Neuronal stem cell (in vitro differentiated cells): ENCODE data around the gene MAP6D1.

ENCODE experiments used
- DNase-seq: peaks from one replicate; pipeline ENCODE4 v3.0.0-alpha.2; 2013; ENCODE audit warnings: low spot score
- H2AFZ ChIP-seq: one replicate; pipeline ENCODE4 v1.6.1; 2013; ENCODE audit warnings: mild to moderate bottlenecking, low read length, inconsistent platforms
- H2AK5ac ChIP-seq: 2 replicates; pipeline ENCODE4 v1.6.1; 2013; ENCODE audit warnings: low read depth, mild to moderate bottlenecking, inconsistent platforms, low read length, moderate library complexity, mixed read lengths
- H2BK120ac ChIP-seq: 2 replicates; pipeline ENCODE4 v1.6.1; 2013; ENCODE audit warnings: low read depth, mild to moderate bottlenecking, inconsistent platforms, low read length, moderate library complexity, mixed read lengths
- H2BK12ac ChIP-seq: one replicate; pipeline ENCODE4 v1.6.1; 2013; ENCODE audit warnings: low read length, inconsistent platforms
- H2BK15ac ChIP-seq: 2 replicates; pipeline ENCODE4 v1.6.1; 2013; ENCODE audit warnings: mild to moderate bottlenecking, low read length, inconsistent platforms, mixed read lengths
- H2BK5ac ChIP-seq: one replicate; pipeline ENCODE4 v1.6.1; 2013; ENCODE audit warnings: inconsistent platforms, mild to moderate bottlenecking, low read length, moderate library complexity
- H3K14ac ChIP-seq: one replicate; pipeline ENCODE4 v1.6.1; 2013; ENCODE audit warnings: low read length, inconsistent platforms
- H3K18ac ChIP-seq: 2 replicates; pipeline ENCODE4 v1.6.1; 2013; ENCODE audit warnings: low read length, inconsistent platforms
- H3K23ac ChIP-seq: 2 replicates; pipeline ENCODE4 v1.6.1; 2013; ENCODE audit warnings: low read depth, mild to moderate bottlenecking, mixed read lengths, low read length, inconsistent platforms; ENCODE audit not compliant: poor library complexity
- H3K27ac ChIP-seq: replicated peaks from 3 replicates; pipeline ENCODE4 v1.5.1; 2013; ENCODE audit warnings: low read length, inconsistent platforms
- H3K27me3 ChIP-seq, 3 experiments: 2 replicates each; pipeline ENCODE4 v1.6.1; 2013; ENCODE audit warnings: low read length in 3 of 3, mild to moderate bottlenecking in 2 of 3, inconsistent platforms in 1 of 3, low read depth in 1 of 3, mixed read lengths in 1 of 3, moderate library complexity in 1 of 3; ENCODE audit not compliant: control insufficient read depth in 3 of 3, insufficient read depth in 3 of 3
- H3K36me3 ChIP-seq, 2 donors: replicated peaks in 1 of 2; 2 replicates each; pipeline ENCODE4 v1.6.1; 2013; ENCODE audit warnings: low read length in 2 of 2; ENCODE audit not compliant: control insufficient read depth in 2 of 2, insufficient read depth in 2 of 2
- H3K4ac ChIP-seq: 2 replicates; pipeline ENCODE4 v1.6.1; 2013; ENCODE audit warnings: inconsistent platforms, mild to moderate bottlenecking, low read length, moderate library complexity
- H3K4me1 ChIP-seq, 2 donors: 1 replicate in 1 of 2; 2 replicates in 1 of 2; pipeline ENCODE4 v1.6.1; 2013; ENCODE audit warnings: low read length in 2 of 2, low read depth in 1 of 2; ENCODE audit not compliant: control insufficient read depth in 2 of 2, insufficient read depth in 1 of 2
- H3K4me2 ChIP-seq: one replicate; pipeline ENCODE4 v1.6.1; 2013; ENCODE audit warnings: mild to moderate bottlenecking, low read length, inconsistent platforms; ENCODE audit not compliant: insufficient read depth, poor library complexity, severe bottlenecking
- H3K4me3 ChIP-seq, 2 donors: 2 replicates each; pipeline ENCODE4 v1.5.1; 2013; ENCODE audit warnings: low read length in 2 of 2, mild to moderate bottlenecking in 2 of 2, inconsistent platforms in 1 of 2, moderate library complexity in 1 of 2
- H3K79me1 ChIP-seq: one replicate; pipeline ENCODE4 v1.6.1; 2013; ENCODE audit warnings: low read depth, mild to moderate bottlenecking, inconsistent platforms, low read length, moderate library complexity
- H3K9ac ChIP-seq: one replicate; pipeline ENCODE4 v1.6.1; 2013; ENCODE audit warnings: mild to moderate bottlenecking, low read depth, low read length, inconsistent platforms; ENCODE audit not compliant: poor library complexity
- H3K9me3 ChIP-seq, 2 donors: replicated peaks in 1 of 2; 2 replicates each; pipeline versions ENCODE3 to v1.6.1; 2013; ENCODE audit warnings: low read length in 2 of 2, mild to moderate bottlenecking in 2 of 2, inconsistent platforms in 1 of 2, low read depth in 1 of 2, mixed read lengths in 1 of 2, moderate library complexity in 1 of 2; ENCODE audit not compliant: control insufficient read depth in 2 of 2, insufficient read depth in 1 of 2
- H4K8ac ChIP-seq: one replicate; pipeline ENCODE4 v1.6.1; 2013; ENCODE audit warnings: low read depth, mild to moderate bottlenecking, inconsistent platforms, low read length, moderate library complexity
- H4K91ac ChIP-seq: one replicate; pipeline ENCODE4 v1.6.1; 2013; ENCODE audit warnings: low read length, low read depth, mild to moderate bottlenecking, inconsistent platforms; ENCODE audit not compliant: poor library complexity
- WGBS, 2 donors: extraction: QIAGEN DNeasy Blood & Tissue Kit; methylation state at CpG; one replicate each; pipeline ENCODE4 v1.1.7; 2013; ENCODE audit warnings: missing lambda C conversion rate in 2 of 2, mixed read lengths in 1 of 2; ENCODE audit not compliant: insufficient read length in 2 of 2, insufficient replicate concordance in 1 of 2; ENCODE audit errors: extremely low coverage in 2 of 2; 5-methylcytosine and 5-hydroxymethylcytosine counted together

Gene MAP6D1

DNA sequence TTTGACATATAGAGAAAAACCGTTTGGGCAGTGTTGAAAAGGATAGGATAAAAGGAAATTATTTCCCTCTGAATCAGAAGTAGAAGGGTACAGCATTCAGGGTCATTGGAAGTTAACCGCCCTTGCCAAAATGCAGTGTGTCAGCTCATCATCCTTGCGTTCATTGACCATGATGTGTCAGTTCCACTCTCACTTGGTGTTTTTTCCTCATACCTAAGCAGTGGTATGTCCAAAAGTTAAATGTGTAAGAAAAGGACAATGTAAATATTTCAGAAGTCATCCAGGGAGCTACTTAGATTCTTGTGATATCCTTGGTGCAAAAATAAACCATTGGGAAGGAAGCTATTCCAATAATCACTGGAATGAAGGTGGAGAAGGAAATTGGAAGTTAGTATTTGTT lies 50.7 kb downstream of the MAP6D1 start:
- Histone ChIP-seq H2BK5ac (no peak overlapping the region), H3K27ac (no peak overlapping the region), H3K9ac (no peak overlapping the region), H3K4me2 (no peak overlapping the region), H3K18ac (no peak overlapping the region), H3K4me3 (no peak overlapping the region), H2BK15ac (no peak overlapping the region), H3K79me1 (no peaks in the 10 kb centered on the region), H3K27me3 (no peaks in the 10 kb centered on the region), H2AK5ac (no peak overlapping the region), H3K36me3 (peaks cover 30 to 92% of the 10 kb centered on the region in 2 donors), H2BK120ac (no peak overlapping the region), H3K4ac (no peak overlapping the region), H3K14ac (no peak overlapping the region), H4K91ac (no peak overlapping the region), H3K9me3 (no peaks in the 10 kb centered on the region), H4K8ac (no peak overlapping the region), H3K23ac (no peak overlapping the region), H2BK12ac (no peak overlapping the region), H3K4me1 (no peaks in the 10 kb centered on the region), H2AFZ (no peak overlapping the region)
- no CpG with 5 or more reads among the region's 3 CpGs for WGBS, 2 donors
- DNase-seq = no peak

DNA sequence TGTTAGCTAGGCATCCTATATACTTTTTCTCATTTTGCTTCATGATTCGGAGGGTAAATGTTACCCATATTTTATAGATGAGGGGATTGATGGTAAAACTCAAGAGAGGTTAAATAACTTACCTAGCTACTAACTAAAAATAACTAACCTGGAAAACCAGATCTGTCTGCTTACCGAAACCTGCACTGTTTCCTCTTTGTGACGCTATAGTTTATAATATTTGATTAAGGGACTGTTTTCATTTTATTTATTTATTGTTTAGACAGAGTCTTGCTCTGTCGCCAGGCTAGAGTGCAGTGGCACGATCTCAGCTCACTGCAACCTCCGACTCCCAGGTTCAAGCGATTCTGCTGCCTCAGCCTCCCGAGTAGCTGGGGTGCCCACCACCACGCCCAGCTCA lies 55.9 kb downstream of the MAP6D1 start:
- no CpG with 5 or more reads among the region's 9 CpGs for WGBS, 2 donors
- DNase-seq = no peak
- no peak overlapping the region for H2AFZ ChIP-seq
- peaks cover 29 to 92% of the 10 kb centered on the region in 2 donors for H3K36me3 ChIP-seq
- no peaks in the 10 kb centered on the region for H3K79me1 ChIP-seq
- no peak overlapping the region for H2BK120ac ChIP-seq
- H4K91ac ChIP-seq = no peak overlapping the region
- no peak overlapping the region for H3K9ac ChIP-seq
- no peak overlapping the region for H3K27ac ChIP-seq
- H3K4ac ChIP-seq = no peak overlapping the region
- H3K14ac ChIP-seq = no peak overlapping the region
- H2AK5ac ChIP-seq = no peak overlapping the region
- H4K8ac ChIP-seq = no peak overlapping the region
- H3K9me3 ChIP-seq = no peaks in the 10 kb centered on the region
- H2BK15ac ChIP-seq = no peak overlapping the region
- no peak overlapping the region for H2BK12ac ChIP-seq
- H3K23ac ChIP-seq = no peak overlapping the region
- H3K4me1 ChIP-seq = no peaks in the 10 kb centered on the region
- no peak overlapping the region for H3K18ac ChIP-seq
- H3K4me3 ChIP-seq = no peak overlapping the region
- no peak overlapping the region for H2BK5ac ChIP-seq
- H3K4me2 ChIP-seq = no peak overlapping the region
- H3K27me3 ChIP-seq = no peaks in the 10 kb centered on the region

DNA sequence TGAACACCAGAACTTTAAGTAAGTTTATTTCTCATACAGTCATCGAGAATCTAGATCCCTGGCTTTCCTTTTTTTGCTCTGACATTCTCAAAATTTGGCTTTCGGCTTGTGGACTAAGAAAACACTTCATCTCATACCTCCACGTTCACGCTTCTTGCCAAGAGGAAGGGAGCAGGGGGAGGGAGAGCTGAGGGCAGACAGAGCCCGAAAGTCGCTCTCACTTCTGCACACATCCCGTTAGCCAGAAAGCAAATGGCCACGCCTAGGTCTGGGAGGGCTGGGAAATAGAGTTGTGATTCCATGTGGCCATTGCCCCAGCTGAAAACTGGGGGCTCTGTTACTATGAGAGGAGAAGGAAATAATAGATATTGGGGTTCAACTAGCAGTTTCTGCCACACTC lies 57.3 kb downstream of the MAP6D1 start:
- Histone ChIP-seq H3K36me3 (peaks cover 24 to 92% of the 10 kb centered on the region in 2 donors), H3K27me3 (no peaks in the 10 kb centered on the region), H3K9ac (no peak overlapping the region), H3K18ac (no peak overlapping the region), H2BK5ac (no peak overlapping the region), H3K9me3 (no peaks in the 10 kb centered on the region), H3K4me3 (no peak overlapping the region), H4K91ac (no peak overlapping the region), H3K27ac (no peak overlapping the region), H2BK120ac (no peak overlapping the region), H2BK12ac (no peak overlapping the region), H3K4me1 (no peaks in the 10 kb centered on the region), H2BK15ac (no peak overlapping the region), H3K14ac (no peak overlapping the region), H2AFZ (no peak overlapping the region), H2AK5ac (no peak overlapping the region), H4K8ac (no peak overlapping the region), H3K79me1 (no peaks in the 10 kb centered on the region), H3K23ac (no peak overlapping the region), H3K4me2 (no peak overlapping the region), H3K4ac (no peak overlapping the region)
- DNase-seq = no peak
- no CpG with 5 or more reads among the region's 8 CpGs for WGBS, 2 donors

DNA sequence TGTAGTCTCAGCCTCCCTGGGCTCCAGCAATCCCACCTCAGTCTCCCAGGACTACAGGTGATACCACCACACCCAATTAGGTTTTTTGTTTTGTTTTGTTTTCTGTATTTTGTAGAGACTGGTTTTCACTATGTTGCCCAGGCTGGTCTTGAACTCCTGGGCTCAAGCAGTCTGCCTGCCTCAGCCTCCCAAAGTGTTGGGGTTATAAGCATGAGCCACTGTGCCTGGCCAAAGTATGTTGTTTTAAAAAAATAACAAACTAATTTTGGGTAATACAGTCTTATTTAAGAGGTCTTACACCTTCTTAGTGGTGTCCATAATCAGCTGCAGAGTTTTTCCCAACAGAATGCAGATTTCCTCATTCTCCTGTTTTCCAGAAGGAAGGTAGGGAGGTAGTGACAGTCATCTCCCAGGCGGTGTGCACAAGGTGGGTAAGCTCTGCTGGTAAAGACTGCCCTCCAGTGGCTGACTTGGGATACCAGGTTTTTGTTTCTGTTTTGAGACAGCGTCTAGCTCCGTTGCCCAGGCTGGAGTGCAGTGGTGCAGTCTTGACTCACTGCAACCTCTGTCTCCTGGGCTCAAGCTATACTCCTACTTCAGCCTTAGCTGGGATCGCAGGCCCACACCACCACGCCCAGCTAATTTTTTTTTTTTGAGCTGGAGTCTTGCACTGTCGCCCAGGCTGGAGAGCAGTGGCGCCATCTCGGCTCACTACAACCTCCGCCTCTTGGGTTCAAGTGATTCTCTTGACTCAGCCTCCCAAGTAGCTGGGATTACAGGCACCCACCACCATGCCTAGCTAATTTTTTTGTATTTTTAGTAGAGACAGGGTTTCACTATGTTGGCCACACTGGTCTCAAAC lies 58.4 kb downstream of the MAP6D1 start:
- Histone ChIP-seq H3K23ac (no peak overlapping the region), H4K91ac (no peak overlapping the region), H3K79me1 (no peaks in the 10 kb centered on the region), H3K4me1 (no peaks in the 10 kb centered on the region), H3K4ac (no peak overlapping the region), H3K36me3 (peaks cover 24 to 92% of the 10 kb centered on the region in 2 donors), H2AK5ac (no peak overlapping the region), H3K27me3 (no peaks in the 10 kb centered on the region), H2AFZ (no peak overlapping the region), H3K9me3 (no peaks in the 10 kb centered on the region), H3K18ac (no peak overlapping the region), H3K4me2 (no peak overlapping the region), H3K9ac (no peak overlapping the region), H4K8ac (no peak overlapping the region), H3K27ac (no peak overlapping the region), H2BK15ac (no peak overlapping the region), H2BK5ac (no peak overlapping the region), H2BK120ac (no peak overlapping the region), H3K4me3 (no peak overlapping the region), H2BK12ac (no peak overlapping the region), H3K14ac (no peak overlapping the region)
- peak; percentile 54 for DNase-seq
- WGBS, 2 donors = no CpG with 5 or more reads among the region's 9 CpGs
